MM.1S (cell line): ENCODE results near the gene SLC2A11.

Experiments
- DNase-seq: peaks from one replicate; pipeline ENCODE4 v3.0.0-alpha.2; 2015
- H2AFZ ChIP-seq: fragments of 300-600 bp; sonication (generic); 2 replicates; pipeline ENCODE4 v1.6.0; 2016; ENCODE audit warnings: antibody characterized with exemption, low read length
- H3F3A ChIP-seq: fragments of 300-600 bp; sonication (generic); 2 replicates; pipeline ENCODE4 v1.6.1; 2016; ENCODE audit warnings: mild to moderate bottlenecking, antibody characterized with exemption, low read length, moderate library complexity, mixed read lengths; ENCODE audit not compliant: insufficient read depth
- H3K27ac ChIP-seq: fragments of 300-600 bp; sonication (generic); 2 replicates; pipeline ENCODE4 v1.5.1; 2016; ENCODE audit warnings: mild to moderate bottlenecking, low read length
- H3K27me3 ChIP-seq: fragments of 300-600 bp; sonication (generic); replicated peaks from 2 replicates; pipeline ENCODE4 v1.6.0; 2016; ENCODE audit warnings: low read length; ENCODE audit not compliant: insufficient read depth
- H3K36me3 ChIP-seq: fragments of 300-600 bp; sonication (generic); replicated peaks from 2 replicates; pipeline ENCODE4 v1.6.1; 2016; ENCODE audit warnings: mild to moderate bottlenecking, low read length, mixed read lengths; ENCODE audit not compliant: insufficient read depth
- H3K4me1 ChIP-seq: fragments of 300-600 bp; sonication (generic); 2 replicates; pipeline ENCODE4 v1.6.1; 2016; ENCODE audit warnings: low read length, mixed read lengths
- H3K4me2 ChIP-seq: fragments of 300-600 bp; sonication (generic); 2 replicates; pipeline ENCODE4 v1.6.0; 2016; ENCODE audit warnings: low read depth, low read length
- H3K4me3 ChIP-seq: fragments of 300-600 bp; sonication (generic); 2 replicates; pipeline ENCODE4 v1.5.1; 2016; ENCODE audit warnings: low read length, mixed read lengths
- H3K79me2 ChIP-seq: fragments of 300-600 bp; sonication (generic); 2 replicates; pipeline ENCODE4 v1.6.1; 2016; ENCODE audit warnings: mixed run types, low read length, mixed read lengths
- H3K9ac ChIP-seq: fragments of 300-600 bp; sonication (generic); 2 replicates; pipeline ENCODE4 v1.6.1; 2016; ENCODE audit warnings: low read length, mixed read lengths
- H3K9me2 ChIP-seq: fragments of 300-600 bp; sonication (generic); replicated peaks from 2 replicates; pipeline ENCODE4 v1.6.1; 2016; ENCODE audit warnings: mild to moderate bottlenecking, low read length, mixed read lengths; ENCODE audit not compliant: insufficient read depth
- H3K9me3 ChIP-seq: fragments of 300-600 bp; sonication (generic); replicated peaks from 2 replicates; pipeline ENCODE4 v1.6.1; 2016; ENCODE audit warnings: mild to moderate bottlenecking, low read length, mixed read lengths; ENCODE audit not compliant: insufficient read depth
- H4K20me1 ChIP-seq: fragments of 300-600 bp; sonication (generic); 2 replicates; pipeline ENCODE4 v1.6.1; 2016; ENCODE audit warnings: mild to moderate bottlenecking, low read length, moderate library complexity, mixed read lengths; ENCODE audit not compliant: insufficient read depth
- CTCF ChIP-seq: fragments of 300-600 bp; sonication (generic); IDR thresholded peaks from 2 replicates; pipeline ENCODE4 v1.5.1; 2016; ENCODE audit warnings: antibody characterized with exemption, low read length, mixed read lengths
- EZH2 ChIP-seq: fragments of 300-600 bp; sonication (generic); optimal IDR thresholded peaks from 2 replicates; pipeline ENCODE3; 2017; ENCODE audit warnings: low read depth, mild to moderate bottlenecking, antibody characterized with exemption, low read length, mixed read lengths
- EZH2phosphoT487 ChIP-seq: fragments of 300-600 bp; sonication (generic); IDR thresholded peaks from 2 replicates; pipeline ENCODE4 v1.6.1; 2018; ENCODE audit warnings: antibody characterized with exemption, low read length

The SLC2A11 gene

GRCh38 chr22:23925020-23925606, 67.4 kb downstream of the SLC2A11 start:
- Histone ChIP-seq H3K9me3 (no peaks in the 10 kb centered on the region), H3K4me3 (no peak overlapping the region), H3K9ac (no peak overlapping the region), H3K4me1 (no peaks in the 10 kb centered on the region), H3K27me3 (no peaks in the 10 kb centered on the region), H3K4me2 (no peak overlapping the region), H3F3A (no peaks in the 10 kb centered on the region), H4K20me1 (no peaks in the 10 kb centered on the region), H3K27ac (no peak overlapping the region), H3K9me2 (no peaks in the 10 kb centered on the region), H3K36me3 (no peaks in the 10 kb centered on the region; the same call in 1 of the 2 replicates), H3K79me2 (no peaks in the 10 kb centered on the region; the same call in 1 of the 2 replicates), H2AFZ (no peak overlapping the region)
- TF ChIP-seq EZH2 (no peak), EZH2phosphoT487 (no peak), CTCF (no peak)
- DNase-seq = no peak

DNA sequence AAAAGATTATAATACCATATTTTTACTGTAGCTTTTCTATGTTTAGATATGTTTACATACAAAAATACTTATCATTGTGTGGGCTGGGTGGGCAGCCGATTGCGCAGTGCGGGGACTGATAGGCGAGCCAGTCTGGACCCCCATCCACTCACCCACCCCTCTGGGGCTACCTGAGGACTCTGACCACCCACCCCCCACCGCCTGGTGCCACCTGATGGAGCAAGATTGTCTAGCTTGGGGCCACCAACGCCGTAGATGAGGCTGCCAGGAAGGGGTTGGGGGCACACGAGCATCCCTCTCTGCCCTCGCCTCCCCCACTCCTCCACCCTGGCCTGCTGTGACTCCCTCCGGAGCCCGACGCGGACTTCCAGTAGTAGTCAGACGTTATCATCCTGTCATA, 68.9 kb downstream of the SLC2A11 start:
- Histone ChIP-seq H3K4me2 (no peak overlapping the region), H3K79me2 (peaks cover 4% of the 10 kb centered on the region; the same call in 1 of the 2 replicates), H3K36me3 (no peaks in the 10 kb centered on the region; the same call in 1 of the 2 replicates), H3K9me3 (no peaks in the 10 kb centered on the region), H2AFZ (no peak overlapping the region), H3K9ac (no peak overlapping the region), H3K4me1 (no peaks in the 10 kb centered on the region), H3K9me2 (no peaks in the 10 kb centered on the region), H3K27me3 (no peaks in the 10 kb centered on the region), H3K4me3 (no peak overlapping the region), H4K20me1 (no peaks in the 10 kb centered on the region), H3F3A (no peaks in the 10 kb centered on the region), H3K27ac (no peak overlapping the region)
- TF ChIP-seq EZH2phosphoT487 (no peak), CTCF (no peak), EZH2 (no peak)
- no peak for DNase-seq
